ENCODE measurements around the gene DUSP12.

GRCh38 chr1:161803181-161803580 is 53.6 kb downstream of the DUSP12 start:
- TF ChIP-seq CTCF (IDR thresholded peaks at IDR 0.05), result no peak
- no peak for TF ChIP-seq EP300 (IDR thresholded peaks at IDR 0.05; ENCODE audit: borderline replicate concordance in 1 of 2, low read depth in 1 of 2, low read length in 1 of 2)
- no peak for TF ChIP-seq MAX (IDR thresholded peaks at IDR 0.05; ENCODE audit: low read depth)
- TF ChIP-seq FOXM1 (IDR thresholded peaks at IDR 0.05; ENCODE audit: low read depth), result no peak
- no peak for TF ChIP-seq GATA2 (CRISPR knock-in tag; IDR thresholded peaks at IDR 0.05)
- TF ChIP-seq USF2 (IDR thresholded peaks at IDR 0.05; ENCODE audit: borderline replicate concordance, low read depth, low read length), result no peak
- TF ChIP-seq RXRA (IDR thresholded peaks at IDR 0.05; ENCODE audit: borderline replicate concordance, low read depth), result no peak
- TF ChIP-seq MXI1 (IDR thresholded peaks at IDR 0.05; ENCODE audit: low read depth, low read length), result no peak
- TF ChIP-seq GABPA (IDR thresholded peaks at IDR 0.05; ENCODE audit: low read depth), result no peak
- TF ChIP-seq POLR2AphosphoS5 (IDR thresholded peaks at IDR 0.05; ENCODE audit: low read depth, low read length), result no peak
- TF ChIP-seq SIN3A (IDR thresholded peaks at IDR 0.05; ENCODE audit: borderline replicate concordance, low read depth, low read length), result no peak
- TF ChIP-seq SMC3 (IDR thresholded peaks at IDR 0.05; ENCODE audit: low read depth, low read length), result no peak
- no peak for TF ChIP-seq REST (IDR thresholded peaks at IDR 0.05; ENCODE audit: low read depth, low read length)

Data from SK-N-SH (cell line).